OCI-LY1 (cell line): ENCODE data around the gene TAC3.

Experiments
- EZH2 ChIP-seq: fragments of 200-600 bp; sonication (generic), shearing (Covaris generic); IDR thresholded peaks from 2 replicates; pipeline ENCODE4 v1.8.0; 2017; ENCODE audit warnings: borderline replicate concordance, mixed run types, mild to moderate bottlenecking, antibody characterized with exemption, low read length, moderate library complexity, mixed read lengths
- TF ChIP-seq, protein P1 (sequence below): fragments of 200-600 bp; sonication (generic), shearing (Covaris generic); IDR thresholded peaks from 2 replicates; pipeline ENCODE4 v1.5.1; 2017; ENCODE audit warnings: mild to moderate bottlenecking, antibody characterized with exemption, low read length, moderate library complexity, mixed read lengths

DNA sequence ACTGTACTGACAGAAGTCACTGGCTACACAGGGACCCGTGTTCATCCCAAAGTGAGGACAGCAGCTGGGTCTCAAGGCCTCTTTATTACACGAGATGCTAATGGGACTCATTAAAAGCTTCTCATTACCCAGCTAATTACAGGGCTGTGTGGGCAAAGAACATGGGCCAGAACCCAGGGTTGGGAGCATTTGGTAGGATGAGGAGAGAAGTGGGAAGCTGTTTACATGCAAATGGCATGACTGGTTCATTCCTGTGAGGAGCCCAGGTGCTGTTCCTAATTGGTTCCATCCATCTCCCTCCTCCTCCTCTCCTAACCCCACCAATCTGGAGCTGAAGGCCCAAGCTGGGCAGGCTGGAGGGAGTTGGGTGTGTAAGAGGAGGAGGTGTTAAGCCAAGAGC, 8.9 kb upstream of the TAC3 start:
- TF ChIP-seq, protein P1, sequence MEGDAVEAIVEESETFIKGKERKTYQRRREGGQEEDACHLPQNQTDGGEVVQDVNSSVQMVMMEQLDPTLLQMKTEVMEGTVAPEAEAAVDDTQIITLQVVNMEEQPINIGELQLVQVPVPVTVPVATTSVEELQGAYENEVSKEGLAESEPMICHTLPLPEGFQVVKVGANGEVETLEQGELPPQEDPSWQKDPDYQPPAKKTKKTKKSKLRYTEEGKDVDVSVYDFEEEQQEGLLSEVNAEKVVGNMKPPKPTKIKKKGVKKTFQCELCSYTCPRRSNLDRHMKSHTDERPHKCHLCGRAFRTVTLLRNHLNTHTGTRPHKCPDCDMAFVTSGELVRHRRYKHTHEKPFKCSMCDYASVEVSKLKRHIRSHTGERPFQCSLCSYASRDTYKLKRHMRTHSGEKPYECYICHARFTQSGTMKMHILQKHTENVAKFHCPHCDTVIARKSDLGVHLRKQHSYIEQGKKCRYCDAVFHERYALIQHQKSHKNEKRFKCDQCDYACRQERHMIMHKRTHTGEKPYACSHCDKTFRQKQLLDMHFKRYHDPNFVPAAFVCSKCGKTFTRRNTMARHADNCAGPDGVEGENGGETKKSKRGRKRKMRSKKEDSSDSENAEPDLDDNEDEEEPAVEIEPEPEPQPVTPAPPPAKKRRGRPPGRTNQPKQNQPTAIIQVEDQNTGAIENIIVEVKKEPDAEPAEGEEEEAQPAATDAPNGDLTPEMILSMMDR, result no peak
- no peak for TF ChIP-seq EZH2
